Activated CD4-positive, alpha-beta T cell treated with anti-CD3 and anti-CD28 coated beads, Interleukin-10, Interleukin-2, amounts not matched to agents 100 ng/mL and 50 ng/mL, durations not matched to agents 16 hours and 8 hours (primary cell): ENCODE data around the gene B3GNT5.
A peak's percentile ranks its signal among the peaks of the same experiment; 100 is the strongest.

Source experiments
- DNase-seq: peaks from one replicate; pipeline ENCODE4 v3.0.0-alpha.2; 2020

The B3GNT5 gene

GRCh38 chr3:183233966-183234365 is 19.1 kb upstream of the B3GNT5 start:
- DNase-seq: no peak

DNA sequence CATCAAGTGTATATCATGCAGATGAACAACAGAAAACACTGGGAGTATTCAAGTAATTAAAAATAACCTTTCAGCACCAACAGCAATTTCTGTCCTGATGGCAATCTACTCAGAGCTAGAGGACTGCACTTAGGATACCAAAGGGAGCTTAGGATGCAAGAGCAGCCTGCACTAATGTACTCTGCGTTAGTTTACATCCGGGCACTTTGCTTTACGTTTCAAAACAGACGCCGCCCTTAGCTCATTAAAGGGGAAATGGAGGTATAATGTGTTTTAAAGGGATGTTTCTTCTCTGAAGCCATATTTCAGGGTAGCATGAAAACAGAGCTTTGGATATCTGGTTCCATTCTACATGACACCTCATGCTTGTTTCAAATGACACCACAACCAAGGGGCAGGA is 14.0 kb upstream of the B3GNT5 start:
- no peak for DNase-seq

- DNase-seq: no peak
These were observed 10.6 kb upstream of the B3GNT5 start for GRCh38 chr3:183242431-183242830.

- no peak for DNase-seq
These were observed 8.8 kb upstream of the B3GNT5 start for GRCh38 chr3:183244219-183244618.

DNA sequence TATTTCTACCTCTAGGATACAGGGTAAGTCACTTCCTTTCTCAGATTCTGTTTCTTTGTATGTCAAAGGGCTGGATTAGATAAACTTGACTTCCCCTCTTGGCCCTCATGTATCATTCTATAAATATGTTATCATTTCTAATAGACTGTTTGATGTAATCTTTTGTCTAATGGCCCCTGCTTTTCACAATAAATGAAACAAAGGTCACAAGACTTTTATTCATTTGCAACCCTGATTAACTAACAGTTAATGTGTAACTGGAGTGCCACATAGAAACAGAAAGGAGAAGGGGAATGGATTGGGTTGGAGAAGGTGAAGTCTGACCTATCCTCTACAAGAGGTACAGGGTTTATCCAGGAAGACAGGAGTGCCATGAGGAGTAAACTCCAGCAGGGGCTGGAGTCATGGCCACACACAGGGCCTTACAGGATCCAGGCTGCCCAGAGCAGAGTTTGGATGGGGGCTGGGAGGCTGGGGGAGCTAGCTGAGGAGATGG is 8.0 kb upstream of the B3GNT5 start:
- no peak for DNase-seq

- DNase-seq: no peak
These were observed 6.0 kb upstream of the B3GNT5 start for GRCh38 chr3:183247011-183247589.

- no peak for DNase-seq
These were observed 3.9 kb upstream of the B3GNT5 start for GRCh38 chr3:183249006-183249718.

GRCh38 chr3:183252118-183252782 is 803 bp upstream of the B3GNT5 start:
- no peak for DNase-seq

- DNase-seq: peak; percentile 27
These were observed 754 bp downstream of the B3GNT5 start for GRCh38 chr3:183253528-183254486.

DNA sequence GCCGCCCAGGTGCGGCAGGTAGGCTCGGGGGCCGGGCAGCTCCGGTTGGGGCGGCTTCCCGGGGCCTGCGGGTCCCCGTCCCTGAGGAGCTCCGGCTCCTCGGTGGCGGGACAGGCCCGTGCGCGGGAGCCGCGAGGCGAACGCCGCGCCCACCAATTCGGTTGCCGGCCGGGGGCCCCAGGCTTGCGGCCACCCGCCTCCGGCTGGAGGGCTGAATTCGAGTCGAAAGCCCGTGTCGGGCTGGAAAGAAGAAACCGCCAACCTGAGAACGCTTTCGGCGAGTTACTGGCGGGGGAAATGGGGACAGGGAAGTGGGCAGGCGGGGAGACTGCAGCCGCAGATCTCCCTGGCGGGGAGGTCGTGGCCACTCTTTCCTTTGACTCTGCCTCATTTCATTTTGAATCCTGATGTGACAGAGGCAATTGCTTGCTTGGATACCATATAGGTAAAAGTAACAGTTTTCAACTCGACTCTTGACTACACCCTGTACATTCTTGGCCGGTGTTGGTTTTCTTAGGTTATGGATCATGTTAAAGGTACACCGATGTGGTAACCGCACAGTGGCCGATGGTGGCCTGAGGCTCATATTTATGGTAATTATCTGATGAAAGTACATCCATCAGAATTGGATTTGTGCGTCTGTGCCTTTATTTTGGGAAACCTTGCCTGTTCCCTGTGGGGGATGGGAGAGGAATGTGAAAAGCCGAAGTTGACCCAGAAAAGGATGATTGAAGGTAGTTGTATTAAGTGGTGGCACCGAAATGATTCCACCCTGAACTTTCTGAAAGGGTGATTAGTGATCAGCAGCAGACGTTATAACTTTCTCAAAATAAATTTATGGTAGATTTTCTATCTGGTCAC is 1.7 kb downstream of the B3GNT5 start:
- no peak for DNase-seq

DNA sequence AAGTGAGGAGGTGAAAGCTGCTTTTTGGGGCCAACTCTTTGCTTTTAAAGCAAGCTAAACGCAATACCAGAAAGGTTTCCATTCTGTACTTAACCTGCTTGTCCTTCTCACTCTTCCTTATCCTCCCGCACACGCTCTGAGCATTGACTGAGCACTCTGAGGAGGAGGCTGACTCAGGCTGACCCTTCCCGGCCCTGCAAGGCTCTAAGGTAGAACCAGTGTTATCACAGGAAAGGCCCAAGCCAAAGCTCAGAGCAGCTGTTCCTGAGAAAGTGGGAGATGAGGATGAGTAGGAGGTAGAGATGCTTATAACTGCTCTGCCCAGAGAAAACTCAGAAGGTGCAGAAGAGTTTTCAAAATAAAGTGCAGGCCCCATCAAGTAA is 2.3 kb downstream of the B3GNT5 start:
- DNase-seq: no peak

- DNase-seq: no peak
These were observed 6.0 kb downstream of the B3GNT5 start for GRCh38 chr3:183259087-183259486.

GRCh38 chr3:183259621-183260020 is 6.6 kb downstream of the B3GNT5 start:
- no peak for DNase-seq

DNA sequence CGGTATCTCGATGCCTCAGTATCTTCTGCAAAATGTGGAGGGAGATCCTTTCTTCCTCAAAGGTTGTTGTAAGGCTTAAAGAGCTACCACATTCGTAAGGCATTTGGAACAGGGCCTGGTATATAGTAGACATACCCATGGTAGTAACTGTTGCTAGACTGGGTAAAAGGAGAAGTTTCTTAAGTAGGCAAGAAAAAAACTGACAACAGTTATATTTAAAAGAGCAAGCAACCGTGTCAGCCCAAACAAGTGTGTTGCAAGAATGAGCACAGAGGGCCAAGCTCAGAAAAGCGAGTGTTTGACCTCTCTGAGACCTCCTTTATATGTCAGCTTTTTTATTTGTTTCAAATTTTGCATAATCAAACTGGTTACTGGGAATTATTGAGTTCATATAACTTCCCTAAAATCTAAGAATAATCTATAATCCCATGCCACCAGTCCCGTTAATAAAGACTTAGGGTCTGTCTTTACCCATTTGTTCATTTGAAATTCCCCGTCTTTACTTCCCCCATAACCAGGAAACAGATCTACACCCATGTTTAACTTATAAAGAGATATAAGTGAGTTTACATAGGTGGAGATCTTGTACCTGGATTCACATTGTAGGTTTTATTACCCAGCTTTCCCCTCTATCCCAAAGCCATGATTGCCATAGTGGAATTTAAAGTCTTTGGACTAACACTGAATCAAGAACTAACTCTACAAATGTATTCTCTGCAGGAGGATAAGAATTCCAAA is 7.3 kb downstream of the B3GNT5 start:
- no peak for DNase-seq

GRCh38 chr3:183261151-183261724 is 8.2 kb downstream of the B3GNT5 start:
- no peak for DNase-seq

- DNase-seq: no peak
These were observed 9.9 kb downstream of the B3GNT5 start for GRCh38 chr3:183262875-183263378.

DNA sequence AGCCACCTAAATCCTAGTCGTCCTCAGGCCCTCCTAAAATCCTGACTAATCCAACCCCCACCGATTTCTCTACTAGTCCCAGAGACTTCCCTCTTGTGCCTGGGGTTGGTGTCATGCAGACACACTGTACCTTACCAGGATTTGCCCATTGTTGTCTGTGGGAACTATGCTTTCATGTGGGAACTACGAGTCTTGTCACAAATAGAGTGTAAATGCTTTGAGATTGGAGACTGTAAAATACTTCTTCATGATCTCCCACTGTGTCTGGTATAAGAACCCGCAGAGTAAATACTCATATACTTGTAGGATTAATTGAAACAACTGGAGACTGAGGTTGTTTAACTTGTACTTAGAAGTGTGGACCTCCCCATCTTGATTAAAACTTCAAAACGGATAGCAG is 11.2 kb downstream of the B3GNT5 start:
- no peak for DNase-seq

- DNase-seq: peak; percentile 34
These were observed 12.1 kb downstream of the B3GNT5 start for GRCh38 chr3:183265157-183265642.

GRCh38 chr3:183265834-183266417 is 12.9 kb downstream of the B3GNT5 start:
- peak; percentile 86 for DNase-seq

DNA sequence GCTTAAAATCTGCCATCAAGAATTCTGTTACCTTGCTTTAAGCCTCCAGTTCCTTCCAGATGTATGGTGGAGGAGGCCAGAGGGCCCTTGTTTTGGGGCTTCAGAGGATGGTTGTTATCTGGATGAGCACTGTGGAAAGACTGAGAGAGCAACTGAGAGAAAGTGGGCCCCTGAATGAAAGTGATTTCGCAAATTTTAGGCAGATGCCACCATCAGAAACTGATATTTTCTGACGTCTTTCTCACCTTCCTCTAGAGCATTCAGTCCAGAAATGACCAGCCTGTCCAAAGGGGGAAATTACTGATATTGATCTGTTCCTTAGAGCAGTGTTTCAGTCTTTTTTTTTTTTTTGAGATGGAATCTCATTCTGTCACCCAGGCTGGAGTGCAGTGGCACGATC is 13.4 kb downstream of the B3GNT5 start:
- DNase-seq: peak; percentile 70
